ENCODE data around the gene PCDHB13.
A peak's percentile ranks its signal among the peaks of the same experiment; 100 is the strongest.
"Not testable (repeated sequence)": the region's sequence is repeated elsewhere in the genome, so short reads cannot be mapped to it uniquely, and the experiment has no call there.

The PCDHB13 gene

GRCh38 chr5:141192110-141192725, 21.5 kb upstream of the PCDHB13 start, which contains the start of gene PCDHB10:
Gene PCDHB10, plus strand, starts transcription at chr5:141192353. Its CDS starts 200 bp downstream, at chr5:141192553.
- in situ Hi-C loops (cut with HindIII; ENCODE audit: low pct_unique_long_range_greater_than_20kb, low sequenced_read_pairs): no loop called here
- DNase-seq (ENCODE audit: low read depth in 1 of 2, low spot score in 1 of 2): peak; percentile 84 to 91
- no peak for TF ChIP-seq JUND (IDR thresholded peaks at IDR 0.05; ENCODE audit: low read depth)

GRCh38 chr5:141194332-141194731, 19.4 kb upstream of the PCDHB13 start:
- DNase-seq (ENCODE audit: low read depth in 1 of 2, low spot score in 1 of 2); in situ Hi-C loops (cut with HindIII; ENCODE audit: low pct_unique_long_range_greater_than_20kb, low sequenced_read_pairs): not testable (repeated sequence)

- in situ Hi-C loops (cut with HindIII; ENCODE audit: low pct_unique_long_range_greater_than_20kb, low sequenced_read_pairs): no loop called here
- no peak for TF ChIP-seq JUND (IDR thresholded peaks at IDR 0.05; ENCODE audit: low read depth)
- DNase-seq (ENCODE audit: low read depth in 1 of 2, low spot score in 1 of 2): no peak
Observed at GRCh38 chr5:141196363-141196762, 17.4 kb upstream of the PCDHB13 start.

- no peak for TF ChIP-seq JUND (IDR thresholded peaks at IDR 0.05; ENCODE audit: low read depth)
Observed at GRCh38 chr5:141199359-141200235, 14.1 kb upstream of the PCDHB13 start, which contains the start of gene PCDHB11. Gene PCDHB11, plus strand, starts transcription at chr5:141199627. Its CDS starts 148 bp downstream, at chr5:141199775.

GRCh38 chr5:141201126-141201525, 12.6 kb upstream of the PCDHB13 start:
- in situ Hi-C loops (cut with HindIII; ENCODE audit: low pct_unique_long_range_greater_than_20kb, low sequenced_read_pairs); DNase-seq (ENCODE audit: low read depth in 1 of 2, low spot score in 1 of 2): not testable (repeated sequence)

More at GRCh38 chr5:141199359-141200235, 14.1 kb upstream of the PCDHB13 start, which contains the start of gene PCDHB11:
- DNase-seq (ENCODE audit: low read depth in 1 of 2, low spot score in 1 of 2): peak; percentile 78 to 82
- in situ Hi-C loops (cut with HindIII; ENCODE audit: low pct_unique_long_range_greater_than_20kb, low sequenced_read_pairs): no loop called here

GRCh38 chr5:141201646-141202045, 12.1 kb upstream of the PCDHB13 start:
- DNase-seq (ENCODE audit: low read depth in 1 of 2, low spot score in 1 of 2); in situ Hi-C loops (cut with HindIII; ENCODE audit: low pct_unique_long_range_greater_than_20kb, low sequenced_read_pairs): not testable (repeated sequence)

- DNase-seq (ENCODE audit: low read depth in 1 of 2, low spot score in 1 of 2): peak in 1 of 2 experiments; percentile 77
- no peak for TF ChIP-seq JUND (IDR thresholded peaks at IDR 0.05; ENCODE audit: low read depth)
- in situ Hi-C loops (cut with HindIII; ENCODE audit: low pct_unique_long_range_greater_than_20kb, low sequenced_read_pairs): no loop called here
Observed at GRCh38 chr5:141208478-141208877, 5.2 kb upstream of the PCDHB13 start, which contains the start of gene PCDHB12. Gene PCDHB12, plus strand, starts transcription at chr5:141208719. Its CDS starts 189 bp downstream, at chr5:141208908.

GRCh38 chr5:141210281-141210680, 3.4 kb upstream of the PCDHB13 start:
- DNase-seq (ENCODE audit: low read depth in 1 of 2, low spot score in 1 of 2); in situ Hi-C loops (cut with HindIII; ENCODE audit: low pct_unique_long_range_greater_than_20kb, low sequenced_read_pairs): not testable (repeated sequence)

GRCh38 chr5:141210849-141211248, 2.9 kb upstream of the PCDHB13 start:
- in situ Hi-C loops (cut with HindIII; ENCODE audit: low pct_unique_long_range_greater_than_20kb, low sequenced_read_pairs): not testable (repeated sequence)

GRCh38 chr5:141214583-141214982, 864 bp downstream of the PCDHB13 start:
- DNase-seq (ENCODE audit: low read depth in 1 of 2, low spot score in 1 of 2); in situ Hi-C loops (cut with HindIII; ENCODE audit: low pct_unique_long_range_greater_than_20kb, low sequenced_read_pairs): not testable (repeated sequence)

More at GRCh38 chr5:141210849-141211248, 2.9 kb upstream of the PCDHB13 start:
- not testable (repeated sequence) for DNase-seq (ENCODE audit: low read depth in 1 of 2, low spot score in 1 of 2)

- in situ Hi-C loops (cut with HindIII; ENCODE audit: low pct_unique_long_range_greater_than_20kb, low sequenced_read_pairs); DNase-seq (ENCODE audit: low read depth in 1 of 2, low spot score in 1 of 2): not testable (repeated sequence)
Observed at GRCh38 chr5:141215504-141215903, 1.8 kb downstream of the PCDHB13 start.

- DNase-seq (ENCODE audit: low read depth in 1 of 2, low spot score in 1 of 2); in situ Hi-C loops (cut with HindIII; ENCODE audit: low pct_unique_long_range_greater_than_20kb, low sequenced_read_pairs): not testable (repeated sequence)
Observed at GRCh38 chr5:141216035-141216434, 2.3 kb downstream of the PCDHB13 start.

GRCh38 chr5:141223112-141223783, 9.5 kb downstream of the PCDHB13 start, which contains the start of gene PCDHB14:
Gene PCDHB14, plus strand, starts transcription at chr5:141223343. Its CDS starts 163 bp downstream, at chr5:141223506.
- peak in 1 of 2 experiments; percentile 24 for DNase-seq (ENCODE audit: low read depth in 1 of 2, low spot score in 1 of 2)

GRCh38 chr5:141224844-141225243, 11.1 kb downstream of the PCDHB13 start:
- DNase-seq (ENCODE audit: low read depth in 1 of 2, low spot score in 1 of 2); in situ Hi-C loops (cut with HindIII; ENCODE audit: low pct_unique_long_range_greater_than_20kb, low sequenced_read_pairs): not testable (repeated sequence)

More at GRCh38 chr5:141223112-141223783, 9.5 kb downstream of the PCDHB13 start, which contains the start of gene PCDHB14:
- in situ Hi-C loops (cut with HindIII; ENCODE audit: low pct_unique_long_range_greater_than_20kb, low sequenced_read_pairs): no loop called here
- no peak for TF ChIP-seq JUND (IDR thresholded peaks at IDR 0.05; ENCODE audit: low read depth)

- in situ Hi-C loops (cut with HindIII; ENCODE audit: low pct_unique_long_range_greater_than_20kb, low sequenced_read_pairs); DNase-seq (ENCODE audit: low read depth in 1 of 2, low spot score in 1 of 2): not testable (repeated sequence)
Observed at GRCh38 chr5:141225421-141225820, 11.7 kb downstream of the PCDHB13 start.
